ENCODE data around the gene ZFP36L2.

DNA sequence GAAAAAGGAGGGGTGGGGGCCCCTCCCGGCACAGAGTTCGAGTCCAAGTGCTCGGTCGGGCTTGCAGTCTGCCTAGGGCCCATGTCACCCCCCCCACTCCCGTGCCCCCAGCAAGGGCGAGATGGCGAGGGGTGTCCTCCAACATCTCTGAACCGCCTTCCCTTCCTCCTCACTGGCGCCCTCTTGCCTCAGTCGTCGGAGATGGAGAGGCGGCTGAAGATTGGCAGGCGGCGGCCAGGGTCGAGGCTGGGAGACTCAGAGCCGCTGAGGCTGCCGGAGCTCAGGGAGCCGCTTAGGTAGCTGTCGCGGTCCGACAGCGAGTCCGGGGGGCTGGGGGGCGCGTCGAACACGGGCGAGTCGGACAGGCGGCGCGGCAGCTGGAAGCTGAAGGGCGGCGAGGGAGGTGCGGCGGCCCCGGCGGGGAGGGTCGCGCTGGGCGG lies 2.3 kb downstream of the ZFP36L2 start:
- TF ChIP-seq, protein P1, sequence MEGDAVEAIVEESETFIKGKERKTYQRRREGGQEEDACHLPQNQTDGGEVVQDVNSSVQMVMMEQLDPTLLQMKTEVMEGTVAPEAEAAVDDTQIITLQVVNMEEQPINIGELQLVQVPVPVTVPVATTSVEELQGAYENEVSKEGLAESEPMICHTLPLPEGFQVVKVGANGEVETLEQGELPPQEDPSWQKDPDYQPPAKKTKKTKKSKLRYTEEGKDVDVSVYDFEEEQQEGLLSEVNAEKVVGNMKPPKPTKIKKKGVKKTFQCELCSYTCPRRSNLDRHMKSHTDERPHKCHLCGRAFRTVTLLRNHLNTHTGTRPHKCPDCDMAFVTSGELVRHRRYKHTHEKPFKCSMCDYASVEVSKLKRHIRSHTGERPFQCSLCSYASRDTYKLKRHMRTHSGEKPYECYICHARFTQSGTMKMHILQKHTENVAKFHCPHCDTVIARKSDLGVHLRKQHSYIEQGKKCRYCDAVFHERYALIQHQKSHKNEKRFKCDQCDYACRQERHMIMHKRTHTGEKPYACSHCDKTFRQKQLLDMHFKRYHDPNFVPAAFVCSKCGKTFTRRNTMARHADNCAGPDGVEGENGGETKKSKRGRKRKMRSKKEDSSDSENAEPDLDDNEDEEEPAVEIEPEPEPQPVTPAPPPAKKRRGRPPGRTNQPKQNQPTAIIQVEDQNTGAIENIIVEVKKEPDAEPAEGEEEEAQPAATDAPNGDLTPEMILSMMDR (IDR thresholded peaks at IDR 0.05 in 8 of 11, conservative IDR thresholded peaks at IDR 0.05 in 3 of 11), result peak in 7 of 11 experiments; percentile 32 to 62 (median 44)
- TF ChIP-seq POLR2AphosphoS5 (IDR thresholded peaks at IDR 0.05) (peak; percentile 92 to 97 (median 93)), POLR2A (IDR thresholded peaks at IDR 0.05) (peak in 2 of 3 donors; percentile 40 to 48)

Measured in spleen (tissue), 7 donors.